GM23338 (cell line): ENCODE results near the gene NPAS4. TPM values are rescaled to one million over a fixed set of nuclear protein-coding genes. Genes with fewer than 3 reads are reported as not detected.

Experiments
- ATAC-seq: fragments of 200-7000 bp; cut with Tn5 transposase; 3 replicates; pipeline ENCODE4 v1.9.1; 2020
- DNase-seq: peaks from one replicate; pipeline ENCODE4 v3.0.0-alpha.2; 2015; ENCODE audit warnings: low spot score
- H2AFZ ChIP-seq: fragments of 200-600 bp; sonication (generic); 2 replicates; pipeline ENCODE4 v1.8.0; 2016; ENCODE audit warnings: antibody characterized with exemption, mild to moderate bottlenecking, moderate library complexity
- H3F3A ChIP-seq: fragments of 200-600 bp; sonication (generic); replicated peaks from 2 replicates; pipeline ENCODE4 v1.8.0; 2017; ENCODE audit warnings: antibody characterized with exemption, mixed run types, low read depth
- H3K27ac ChIP-seq: fragments of 200-600 bp; sonication (generic); 2 replicates; pipeline ENCODE4 v1.6.1; 2016; ENCODE audit warnings: low read depth
- H3K27me3 ChIP-seq: fragments of 200-600 bp; sonication (generic); 2 replicates; pipeline ENCODE4 v1.8.0; 2016; ENCODE audit warnings: mild to moderate bottlenecking, mixed run types, moderate library complexity; ENCODE audit not compliant: insufficient read depth
- H3K36me3 ChIP-seq: fragments of 200-600 bp; sonication (generic); 2 replicates; pipeline ENCODE4 v1.8.0; 2016; ENCODE audit warnings: mild to moderate bottlenecking; ENCODE audit not compliant: insufficient read depth
- H3K4me1 ChIP-seq: fragments of 200-600 bp; sonication (generic); 2 replicates; pipeline ENCODE4 v1.8.0; 2016; ENCODE audit warnings: mild to moderate bottlenecking, moderate library complexity; ENCODE audit not compliant: insufficient read depth
- H3K4me2 ChIP-seq: fragments of 200-600 bp; sonication (generic); 2 replicates; pipeline ENCODE4 v1.7.1; 2017; ENCODE audit warnings: mixed run types
- H3K4me3 ChIP-seq: fragments of 200-600 bp; sonication (generic); 2 replicates; pipeline ENCODE4 v1.6.1; 2016; ENCODE audit warnings: mixed run types
- H3K79me2 ChIP-seq: fragments of 200-600 bp; sonication (generic); replicated peaks from 2 replicates; pipeline ENCODE4 v1.8.0; 2017; ENCODE audit warnings: mild to moderate bottlenecking; ENCODE audit not compliant: insufficient read depth
- H3K9me2 ChIP-seq: fragments of 200-600 bp; sonication (generic); 2 replicates; pipeline ENCODE4 v1.8.0; 2017; ENCODE audit not compliant: insufficient read depth
- H4K20me1 ChIP-seq: fragments of 200-600 bp; sonication (generic); replicated peaks from 2 replicates; pipeline ENCODE4 v1.8.0; 2017; ENCODE audit warnings: mild to moderate bottlenecking; ENCODE audit not compliant: insufficient read depth
- H3K27ac Mint-ChIP-seq: 2 replicates; pipeline ENCODE4 v1.8.0; 2020; ENCODE audit warnings: inconsistent platforms, mild to moderate bottlenecking, moderate library complexity, mixed read lengths
- H3K27me3 Mint-ChIP-seq: 3 replicates; pipeline ENCODE4 v1.8.0; 2022; ENCODE audit warnings: low read depth, mild to moderate bottlenecking, moderate library complexity, mixed read lengths, inconsistent platforms; ENCODE audit not compliant: insufficient read depth, poor library complexity
- H3K36me3 Mint-ChIP-seq: 3 replicates; pipeline ENCODE4 v1.8.0; 2021; ENCODE audit warnings: low read depth, mild to moderate bottlenecking, inconsistent platforms, moderate library complexity, mixed read lengths
- H3K4me1 Mint-ChIP-seq: 3 replicates; pipeline ENCODE4 v1.8.0; 2020; ENCODE audit warnings: mild to moderate bottlenecking, inconsistent platforms, mixed read lengths
- H3K4me3 Mint-ChIP-seq: 3 replicates; pipeline ENCODE4 v1.8.0; 2021; ENCODE audit warnings: moderate library complexity, mild to moderate bottlenecking, inconsistent platforms, mixed read lengths
- H3K9me3 Mint-ChIP-seq: 3 replicates; pipeline ENCODE4 v1.8.0; 2020; ENCODE audit warnings: moderate library complexity, mild to moderate bottlenecking, inconsistent platforms, mixed read lengths
- CREB1 ChIP-seq: fragments of 250-450 bp; sonication (Bioruptor Pico); IDR thresholded peaks from 2 replicates; pipeline ENCODE4 v1.5.0; 2020; ENCODE audit warnings: low read depth, mild to moderate bottlenecking, moderate library complexity
- ETS1 ChIP-seq: IDR thresholded peaks from 2 replicates; pipeline ENCODE4 v1.6.1; 2016; ENCODE audit warnings: antibody characterized with exemption
- EZH2 ChIP-seq: fragments of 200-600 bp; sonication (generic); IDR thresholded peaks from one replicate; pipeline ENCODE4 v1.8.0; 2017; ENCODE audit warnings: antibody characterized with exemption, mild to moderate bottlenecking, low read depth; ENCODE audit not compliant: unreplicated experiment
- EZH2phosphoT487 ChIP-seq: fragments of 200-600 bp; sonication (generic); IDR thresholded peaks from one replicate; pipeline ENCODE4 v1.8.1; 2018; ENCODE audit warnings: antibody characterized with exemption; ENCODE audit not compliant: unreplicated experiment
- JUNB ChIP-seq: IDR thresholded peaks from one replicate; pipeline ENCODE4 v1.6.1; 2016; ENCODE audit warnings: antibody characterized with exemption; ENCODE audit not compliant: unreplicated experiment
- NANOG ChIP-seq: IDR thresholded peaks from 2 replicates; pipeline ENCODE4 v1.6.1; 2016; ENCODE audit warnings: antibody characterized with exemption, borderline replicate concordance
- POLR2AphosphoS5 ChIP-seq: IDR thresholded peaks from 2 replicates; pipeline ENCODE4 v1.6.1; 2016; ENCODE audit warnings: antibody characterized with exemption, low read depth
- STAT1 ChIP-seq: IDR thresholded peaks from one replicate; pipeline ENCODE4 v1.6.1; 2016; ENCODE audit warnings: antibody characterized with exemption; ENCODE audit not compliant: unreplicated experiment
- ZNF114 ChIP-seq: fragments of 250-450 bp; sonication (Bioruptor Pico); IDR thresholded peaks from 2 replicates; pipeline ENCODE4 v1.5.0; 2020; ENCODE audit warnings: mild to moderate bottlenecking, moderate library complexity
- ZNF331 ChIP-seq: fragments of 250-450 bp; sonication (Bioruptor Pico); IDR thresholded peaks from 2 replicates; pipeline ENCODE4 v1.5.0; 2020; ENCODE audit warnings: low read depth, mild to moderate bottlenecking, moderate library complexity
- ZNF462 ChIP-seq: fragments of 250-450 bp; sonication (Bioruptor Pico); IDR thresholded peaks from 2 replicates; pipeline ENCODE4 v1.5.0; 2020; ENCODE audit warnings: mild to moderate bottlenecking, moderate library complexity
- polyA plus RNA-seq: library from polyadenylated mRNA; unstranded; fragments of >200 nt; fragmentation: Nextera tagmentation; extraction: Ambion mirVana; gene quantifications from 2 replicates; pipeline ENCODE4 v1.2.1, GENCODE V29; 2016
- total RNA-seq: library from RNA; depleted of rRNA; stranded (reverse); fragments of >200 nt; shearing (Covaris generic); gene quantifications from 2 replicates; pipeline ENCODE4 v1.2.3, GENCODE V29; 2014
- TF ChIP-seq, protein P1 (sequence below): IDR thresholded peaks from one replicate; pipeline ENCODE4 v1.6.1; 2018; ENCODE audit warnings: antibody characterized with exemption; ENCODE audit not compliant: unreplicated experiment
- TF ChIP-seq, protein P2 (sequence below), 2 experiments: fragments of 200-600 bp in 1 of 2; sonication (generic) in 1 of 2; conservative IDR thresholded peaks; 2 replicates each; pipeline versions ENCODE4 v1.5.1 to v1.6.1; 2016 to 2017; ENCODE audit warnings: antibody characterized with exemption in 2 of 2, low read depth in 2 of 2, mild to moderate bottlenecking in 2 of 2, moderate library complexity in 1 of 2

NPAS4 gene
- total and polyA plus RNA-seq, 2 experiments from 2014 or later, result 0.71 to 0.97 TPM

DNA sequence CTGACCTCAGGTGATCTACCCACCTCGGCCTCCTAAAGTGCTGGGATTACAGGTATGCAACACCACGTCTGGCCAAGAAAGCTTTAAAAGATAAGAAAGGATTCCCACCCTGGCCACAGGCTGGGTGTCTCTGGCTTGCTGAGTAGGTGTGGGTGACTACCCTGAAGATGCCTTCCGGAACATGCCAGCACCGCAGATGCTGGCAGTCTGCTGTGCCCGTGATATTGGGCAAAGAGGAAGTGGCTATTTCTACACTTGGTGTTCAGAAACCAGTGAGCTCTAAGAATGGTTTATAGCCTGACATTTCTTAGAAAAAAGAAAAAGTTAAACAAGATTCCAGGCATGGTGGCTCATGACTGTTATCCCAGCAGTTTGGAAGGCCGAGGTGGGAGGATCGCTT, 11.8 kb downstream of the NPAS4 start:
- no peak overlapping the region for H3K4me3 Mint-ChIP-seq
- Histone ChIP-seq H3F3A (peaks cover 9% of the 10 kb centered on the region), H3K4me3 (no peak overlapping the region), H3K79me2 (peaks cover 11% of the 10 kb centered on the region), H3K4me1 (peaks cover 3% of the 10 kb centered on the region; the same call in 1 of the 2 replicates), H3K4me2 (no peak overlapping the region), H3K27ac (no peak overlapping the region), H3K9me2 (no peaks in the 10 kb centered on the region), H3K27me3 (no peaks in the 10 kb centered on the region), H3K36me3 (peaks cover 11% of the 10 kb centered on the region; the same call in 1 of the 2 replicates), H2AFZ (no peak overlapping the region), H4K20me1 (peaks cover under 1% of the 10 kb centered on the region; the same call in 1 of the 2 replicates)
- no peaks in the 10 kb centered on the region; the same call in 2 of the 3 replicates for H3K9me3 Mint-ChIP-seq
- peaks cover 3% of the 10 kb centered on the region; the same call in 2 of the 3 replicates for H3K4me1 Mint-ChIP-seq
- no peak for DNase-seq
- peaks cover 8% of the 10 kb centered on the region for H3K27me3 Mint-ChIP-seq
- TF ChIP-seq NANOG (no peak), CREB1 (CRISPR knock-in tag) (no peak), ZNF331 (no peak), STAT1 (no peak), ETS1 (no peak), POLR2AphosphoS5 (no peak), EZH2phosphoT487 (no peak), JUNB (no peak), EZH2 (no peak), ZNF462 (CRISPR knock-in tag) (no peak), ZNF114 (CRISPR knock-in tag) (no peak)
- TF ChIP-seq, protein P1, sequence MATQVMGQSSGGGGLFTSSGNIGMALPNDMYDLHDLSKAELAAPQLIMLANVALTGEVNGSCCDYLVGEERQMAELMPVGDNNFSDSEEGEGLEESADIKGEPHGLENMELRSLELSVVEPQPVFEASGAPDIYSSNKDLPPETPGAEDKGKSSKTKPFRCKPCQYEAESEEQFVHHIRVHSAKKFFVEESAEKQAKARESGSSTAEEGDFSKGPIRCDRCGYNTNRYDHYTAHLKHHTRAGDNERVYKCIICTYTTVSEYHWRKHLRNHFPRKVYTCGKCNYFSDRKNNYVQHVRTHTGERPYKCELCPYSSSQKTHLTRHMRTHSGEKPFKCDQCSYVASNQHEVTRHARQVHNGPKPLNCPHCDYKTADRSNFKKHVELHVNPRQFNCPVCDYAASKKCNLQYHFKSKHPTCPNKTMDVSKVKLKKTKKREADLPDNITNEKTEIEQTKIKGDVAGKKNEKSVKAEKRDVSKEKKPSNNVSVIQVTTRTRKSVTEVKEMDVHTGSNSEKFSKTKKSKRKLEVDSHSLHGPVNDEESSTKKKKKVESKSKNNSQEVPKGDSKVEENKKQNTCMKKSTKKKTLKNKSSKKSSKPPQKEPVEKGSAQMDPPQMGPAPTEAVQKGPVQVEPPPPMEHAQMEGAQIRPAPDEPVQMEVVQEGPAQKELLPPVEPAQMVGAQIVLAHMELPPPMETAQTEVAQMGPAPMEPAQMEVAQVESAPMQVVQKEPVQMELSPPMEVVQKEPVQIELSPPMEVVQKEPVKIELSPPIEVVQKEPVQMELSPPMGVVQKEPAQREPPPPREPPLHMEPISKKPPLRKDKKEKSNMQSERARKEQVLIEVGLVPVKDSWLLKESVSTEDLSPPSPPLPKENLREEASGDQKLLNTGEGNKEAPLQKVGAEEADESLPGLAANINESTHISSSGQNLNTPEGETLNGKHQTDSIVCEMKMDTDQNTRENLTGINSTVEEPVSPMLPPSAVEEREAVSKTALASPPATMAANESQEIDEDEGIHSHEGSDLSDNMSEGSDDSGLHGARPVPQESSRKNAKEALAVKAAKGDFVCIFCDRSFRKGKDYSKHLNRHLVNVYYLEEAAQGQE, result no peak
- TF ChIP-seq, protein P2, sequence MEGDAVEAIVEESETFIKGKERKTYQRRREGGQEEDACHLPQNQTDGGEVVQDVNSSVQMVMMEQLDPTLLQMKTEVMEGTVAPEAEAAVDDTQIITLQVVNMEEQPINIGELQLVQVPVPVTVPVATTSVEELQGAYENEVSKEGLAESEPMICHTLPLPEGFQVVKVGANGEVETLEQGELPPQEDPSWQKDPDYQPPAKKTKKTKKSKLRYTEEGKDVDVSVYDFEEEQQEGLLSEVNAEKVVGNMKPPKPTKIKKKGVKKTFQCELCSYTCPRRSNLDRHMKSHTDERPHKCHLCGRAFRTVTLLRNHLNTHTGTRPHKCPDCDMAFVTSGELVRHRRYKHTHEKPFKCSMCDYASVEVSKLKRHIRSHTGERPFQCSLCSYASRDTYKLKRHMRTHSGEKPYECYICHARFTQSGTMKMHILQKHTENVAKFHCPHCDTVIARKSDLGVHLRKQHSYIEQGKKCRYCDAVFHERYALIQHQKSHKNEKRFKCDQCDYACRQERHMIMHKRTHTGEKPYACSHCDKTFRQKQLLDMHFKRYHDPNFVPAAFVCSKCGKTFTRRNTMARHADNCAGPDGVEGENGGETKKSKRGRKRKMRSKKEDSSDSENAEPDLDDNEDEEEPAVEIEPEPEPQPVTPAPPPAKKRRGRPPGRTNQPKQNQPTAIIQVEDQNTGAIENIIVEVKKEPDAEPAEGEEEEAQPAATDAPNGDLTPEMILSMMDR (conservative IDR thresholded peaks at IDR 0.05; ENCODE audit: low read depth in 2 of 2), result no peak
- peaks cover 41% of the 10 kb centered on the region for H3K36me3 Mint-ChIP-seq
- ATAC-seq, result no peak
- no peak overlapping the region for H3K27ac Mint-ChIP-seq
